Posterior cingulate gyrus (tissue), 11 donors: ENCODE measurements around the gene NSD1.

ENCODE experiments used
- DNase-seq, 10 donors: peaks; one replicate each; pipeline versions ENCODE4 v3.0.0 to v3.0.0-alpha.2; 2020 to 2021; ENCODE audit warnings: mixed read lengths in 3 of 10
- intact Hi-C: fragments of 100-400 bp; cut with DNase I; formaldehyde crosslinking; loops from one replicate; pipeline ENCODE4 v1.15.1; 2023

Gene NSD1

GRCh38 chr5:177096162-177097015 lies 37.2 kb upstream of the NSD1 start:
- intact Hi-C loops: no loop called here
- no peak for DNase-seq

GRCh38 chr5:177097016-177097985 lies 36.3 kb upstream of the NSD1 start:
- DNase-seq: no peak
- intact Hi-C loops: no loop called here

- intact Hi-C loops: no loop called here
- DNase-seq: no peak
These were observed 35.5 kb upstream of the NSD1 start for GRCh38 chr5:177098120-177098469.

GRCh38 chr5:177098470-177099141 lies 35.0 kb upstream of the NSD1 start:
- intact Hi-C loops: no loop called here
- peak in 6 of 10 donors; percentile 25 to 93 (median 48) for DNase-seq

GRCh38 chr5:177099422-177100093 lies 34.0 kb upstream of the NSD1 start:
- DNase-seq: no peak

GRCh38 chr5:177100714-177101121 lies 32.9 kb upstream of the NSD1 start:
- no peak for DNase-seq
- intact Hi-C loops: no loop called here

More at GRCh38 chr5:177099422-177100093, 34.0 kb upstream of the NSD1 start:
- intact Hi-C loops: no loop called here

GRCh38 chr5:177103523-177104253 lies 29.9 kb upstream of the NSD1 start:
- intact Hi-C loops: no loop called here
- no peak for DNase-seq

GRCh38 chr5:177105691-177106476 lies 27.7 kb upstream of the NSD1 start:
- intact Hi-C loops: no loop called here
- DNase-seq: peak in 1 of 10 donors; percentile 61

GRCh38 chr5:177107159-177107558 lies 26.4 kb upstream of the NSD1 start:
- intact Hi-C loops: no loop called here
- DNase-seq: peak in 1 of 10 donors; percentile 3

- DNase-seq: no peak
- intact Hi-C loops: loop anchor here (5.0 kb wide), 1 partner anchor 453 kb away; no protein-coding TSS in a partner anchor
These were observed 23.8 kb upstream of the NSD1 start for GRCh38 chr5:177109810-177110209.

- peak; percentile 50 to 94 (median 72) for DNase-seq
- intact Hi-C loops: loop anchor here (1.0 to 5.0 kb wide), 2 partner anchors 40 to 455 kb away; no protein-coding TSS in a partner anchor
These were observed 21.7 kb upstream of the NSD1 start for GRCh38 chr5:177111720-177112394.

- peak in 4 of 10 donors; percentile 10 to 70 (median 52) for DNase-seq
- intact Hi-C loops: loop anchor here (5.0 kb wide), 1 partner anchor 455 kb away; no protein-coding TSS in a partner anchor
These were observed 20.9 kb upstream of the NSD1 start for GRCh38 chr5:177112589-177113220.

GRCh38 chr5:177113566-177114424 lies 19.8 kb upstream of the NSD1 start:
- DNase-seq: peak; percentile 61 to 96 (median 83)
- intact Hi-C loops: loop anchor here (2.0 to 5.0 kb wide), 2 partner anchors 189 to 456 kb away; partner anchors contain the start of genes PRELID1 and RAB24

- intact Hi-C loops: loop anchor here (1.0 kb wide), 1 partner anchor 16 kb away; the partner anchor contains the start of gene NSD1
- peak; percentile 85 to 98 (median 92) for DNase-seq
These were observed 16.8 kb upstream of the NSD1 start for GRCh38 chr5:177116631-177117373.

- DNase-seq: peak in 2 of 10 donors; percentile 78 to 79
- intact Hi-C loops: no loop called here
These were observed 16.0 kb upstream of the NSD1 start for GRCh38 chr5:177117441-177118045.
